ENCODE data around the gene ART1.

The ART1 gene

GRCh38 chr11:3613998-3614741 lies 30.8 kb upstream of the ART1 start:
- Histone ChIP-seq H3K27ac (no peak overlapping the region), H3K27me3 (no peaks in the 10 kb centered on the region), H3K4me3 (no peak overlapping the region), H3K9me3 (0 out of 2 replicates have a peak, but pooled peaks cover 8% of the 10 kb centered on the region), H4K20me1 (no peaks in the 10 kb centered on the region), H3K9ac (no peak overlapping the region), H3K4me2 (peak overlapping the region; percentile 38), H3K4me1 (peaks cover 12% of the 10 kb centered on the region), H3K36me3 (no peaks in the 10 kb centered on the region)
- no peak for TF ChIP-seq Cebpa-rat (IDR thresholded peaks at IDR 0.05)

GRCh38 chr11:3614742-3615171 lies 30.2 kb upstream of the ART1 start:
- no peaks in the 10 kb centered on the region for H3K36me3 ChIP-seq
- H3K4me1 ChIP-seq = peaks cover 12% of the 10 kb centered on the region
- no peaks in the 10 kb centered on the region for H4K20me1 ChIP-seq
- peak overlapping the region; percentile 38 for H3K4me2 ChIP-seq
- no peak overlapping the region for H3K9ac ChIP-seq
- H3K9me3 ChIP-seq = 0 out of 2 replicates have a peak, but pooled peaks cover 8% of the 10 kb centered on the region
- no peak for TF ChIP-seq Cebpa-rat (IDR thresholded peaks at IDR 0.05)
- no peaks in the 10 kb centered on the region for H3K27me3 ChIP-seq
- no peak overlapping the region for H3K27ac ChIP-seq
- H3K4me3 ChIP-seq = no peak overlapping the region

GRCh38 chr11:3615998-3616397 lies 28.9 kb upstream of the ART1 start:
- Histone ChIP-seq H3K9ac (no peak overlapping the region), H3K36me3 (no peaks in the 10 kb centered on the region), H3K4me3 (no peak overlapping the region), H3K27ac (0 out of 2 replicates have a peak overlapping the region, but pooled peaks have one; percentile 2), H4K20me1 (no peaks in the 10 kb centered on the region), H3K27me3 (no peaks in the 10 kb centered on the region), H3K4me2 (no peak overlapping the region), H3K4me1 (peaks cover 12% of the 10 kb centered on the region), H3K9me3 (0 out of 2 replicates have a peak, but pooled peaks cover 8% of the 10 kb centered on the region)
- no peak for TF ChIP-seq Cebpa-rat (IDR thresholded peaks at IDR 0.05)

GRCh38 chr11:3616721-3617460 lies 28.0 kb upstream of the ART1 start:
- 0 out of 2 replicates have a peak, but pooled peaks cover 8% of the 10 kb centered on the region for H3K9me3 ChIP-seq
- no peak overlapping the region for H3K4me3 ChIP-seq
- H3K4me1 ChIP-seq = peaks cover 12% of the 10 kb centered on the region
- H4K20me1 ChIP-seq = no peaks in the 10 kb centered on the region
- H3K36me3 ChIP-seq = no peaks in the 10 kb centered on the region
- H3K4me2 ChIP-seq = no peak overlapping the region
- TF ChIP-seq Cebpa-rat (IDR thresholded peaks at IDR 0.05) = no peak
- H3K27ac ChIP-seq = 0 out of 2 replicates have a peak overlapping the region, but pooled peaks have one; percentile 2
- no peaks in the 10 kb centered on the region for H3K27me3 ChIP-seq
- no peak overlapping the region for H3K9ac ChIP-seq

- no peak overlapping the region for H3K4me2 ChIP-seq
- H3K4me3 ChIP-seq = no peak overlapping the region
- H3K36me3 ChIP-seq = no peaks in the 10 kb centered on the region
- no peaks in the 10 kb centered on the region for H3K27me3 ChIP-seq
- TF ChIP-seq Cebpa-rat (IDR thresholded peaks at IDR 0.05) = no peak
- no peak overlapping the region for H3K27ac ChIP-seq
- H3K9ac ChIP-seq = no peak overlapping the region
- H4K20me1 ChIP-seq = no peaks in the 10 kb centered on the region
- H3K4me1 ChIP-seq = peaks cover 12% of the 10 kb centered on the region
- no peaks in the 10 kb centered on the region for H3K9me3 ChIP-seq
Observed at GRCh38 chr11:3617990-3618389, 26.9 kb upstream of the ART1 start.

- Histone ChIP-seq H3K4me2 (no peak overlapping the region), H3K27ac (no peak overlapping the region), H3K9me3 (no peaks in the 10 kb centered on the region), H3K36me3 (no peaks in the 10 kb centered on the region), H3K4me1 (0 out of 2 replicates have a peak, but pooled peaks cover 5% of the 10 kb centered on the region), H3K4me3 (no peak overlapping the region), H3K27me3 (no peaks in the 10 kb centered on the region), H3K9ac (no peak overlapping the region), H4K20me1 (no peaks in the 10 kb centered on the region)
- no peak for TF ChIP-seq Cebpa-rat (IDR thresholded peaks at IDR 0.05)
Observed at GRCh38 chr11:3622521-3622920, 22.4 kb upstream of the ART1 start.

- H3K27me3 ChIP-seq = no peaks in the 10 kb centered on the region
Observed at GRCh38 chr11:3623121-3623520, 21.8 kb upstream of the ART1 start.

GRCh38 chr11:3623767-3624458 lies 21.0 kb upstream of the ART1 start:
- Histone ChIP-seq H4K20me1 (no peaks in the 10 kb centered on the region), H3K4me3 (no peak overlapping the region), H3K4me2 (no peak overlapping the region), H3K27ac (no peak overlapping the region), H3K9me3 (no peaks in the 10 kb centered on the region), H3K27me3 (no peaks in the 10 kb centered on the region), H3K9ac (no peak overlapping the region), H3K36me3 (no peaks in the 10 kb centered on the region), H3K4me1 (0 out of 2 replicates have a peak, but pooled peaks cover 5% of the 10 kb centered on the region)
- TF ChIP-seq Cebpa-rat (IDR thresholded peaks at IDR 0.05) = no peak

More at GRCh38 chr11:3623121-3623520, 21.8 kb upstream of the ART1 start:
- H3K27ac ChIP-seq = no peak overlapping the region
- H3K9ac ChIP-seq = no peak overlapping the region
- no peak overlapping the region for H3K4me2 ChIP-seq
- no peak for TF ChIP-seq Cebpa-rat (IDR thresholded peaks at IDR 0.05)
- 0 out of 2 replicates have a peak, but pooled peaks cover 5% of the 10 kb centered on the region for H3K4me1 ChIP-seq
- H3K9me3 ChIP-seq = no peaks in the 10 kb centered on the region
- H4K20me1 ChIP-seq = no peaks in the 10 kb centered on the region
- H3K36me3 ChIP-seq = no peaks in the 10 kb centered on the region
- H3K4me3 ChIP-seq = no peak overlapping the region

GRCh38 chr11:3626250-3626960 lies 18.5 kb upstream of the ART1 start:
- no peaks in the 10 kb centered on the region for H4K20me1 ChIP-seq
- H3K9me3 ChIP-seq = no peaks in the 10 kb centered on the region
- H3K27me3 ChIP-seq = no peaks in the 10 kb centered on the region
- no peak overlapping the region for H3K9ac ChIP-seq
- H3K4me3 ChIP-seq = no peak overlapping the region
- H3K36me3 ChIP-seq = no peaks in the 10 kb centered on the region
- TF ChIP-seq Cebpa-rat (IDR thresholded peaks at IDR 0.05) = no peak
- no peak overlapping the region for H3K27ac ChIP-seq
- 0 out of 2 replicates have a peak, but pooled peaks cover 5% of the 10 kb centered on the region for H3K4me1 ChIP-seq
- H3K4me2 ChIP-seq = no peak overlapping the region
